ENCODE measurements around the gene PTPN3. TPM values are rescaled to one million over a fixed set of nuclear protein-coding genes. Genes with fewer than 3 reads are reported as not detected.
A peak's percentile ranks its signal among the peaks of the same experiment; 100 is the strongest.

Gene PTPN3
- total and polyA plus RNA-seq, 9 of the 15 experiments (the other 6 are each of a cell fraction or from before 2014, with no cell fraction given), result 0.02 TPM; not detected in 8

GRCh38 chr9:109477258-109478050, 20.7 kb downstream of the PTPN3 start:
- H4K20me1 ChIP-seq (replicated peaks; ENCODE audit: control insufficient read depth, insufficient read depth, low read length), result no peaks in the 10 kb centered on the region
- no peaks in the 10 kb centered on the region for H3K9me1 ChIP-seq (ENCODE audit: control insufficient read depth, insufficient read depth, low read length)
- H3K4me2 ChIP-seq (ENCODE audit: insufficient read depth, low read length), result no peak overlapping the region
- no peaks in the 10 kb centered on the region for H3K79me2 ChIP-seq (ENCODE audit: control insufficient read depth, insufficient read depth, low read length)
- CTCF ChIA-PET (ENCODE audit: low intra/inter-chr PET ratio), result no interaction called here
- DNase-seq (ENCODE audit: extremely low read depth in 1 of 4, low spot score in 3 of 4) (peak in 1 of 4 experiments; percentile 23), FAIRE-seq (no peak), ATAC-seq (peak; percentile 47)
- in situ Hi-C loops (cut with MboI), result no loop called here
- no peaks in the 10 kb centered on the region for H3K36me3 ChIP-seq (ENCODE audit: control insufficient read depth, insufficient read depth, low read length)
- 0 out of 5 replicates have a peak, but pooled peaks cover 0 to 4% of the 10 kb centered on the region in 2 experiments for H3K4me1 ChIP-seq (replicated peaks in 1 of 2; ENCODE audit: control insufficient read depth in 2 of 2, insufficient read depth in 2 of 2, low read length in 2 of 2)
- POLR2A ChIA-PET, result no interaction called here
- 1% methylated on average over 9 of the region's 11 CpGs for WGBS (ENCODE audit: insufficient coverage, low coverage, missing lambda C conversion rate)
- H3K27ac ChIP-seq (ENCODE audit: extremely low read depth, low read depth, low read length), result no peak overlapping the region
- H3K4me3 ChIP-seq, result no peak overlapping the region
- no TSS peak for BruUV-seq (replicated peaks)
- intact Hi-C loops (cut with micrococcal nuclease), result no loop called here
- H3K9ac ChIP-seq (ENCODE audit: insufficient read depth in 1 of 2, low read depth in 2 of 2, low read length in 2 of 2), result no peak overlapping the region
- H3K27me3 ChIP-seq (ENCODE audit: control insufficient read depth in 2 of 2, insufficient read depth in 2 of 2, low read length in 2 of 2), result peaks cover 7 to 29% of the 10 kb centered on the region in 2 experiments; a peak in 4 of 5 replicates
- no peak overlapping the region for H2AFZ ChIP-seq (ENCODE audit: low read depth, low read length)
- no peaks in the 10 kb centered on the region; the same call in 1 of the 2 replicates for H3K9me3 ChIP-seq (replicated peaks; ENCODE audit: control insufficient read depth, insufficient read depth, low read depth, low read length)
- no peak for TF ChIP-seq SREBF2 (CRISPR knock-in tag; IDR thresholded peaks at IDR 0.05)
- peak; percentile 78 for TF ChIP-seq NFIC (IDR thresholded peaks at IDR 0.05)
- TF ChIP-seq TFE3 (CRISPR knock-in tag; IDR thresholded peaks at IDR 0.05), result peak; percentile 82
- TF ChIP-seq CEBPG (CRISPR knock-in tag; IDR thresholded peaks at IDR 0.05), result no peak
- TF ChIP-seq CEBPG (tag; conservative IDR thresholded peaks at IDR 0.05 in 1 of 2, IDR thresholded peaks at IDR 0.05 in 1 of 2), result no peak
